HepG2 (cell line): ENCODE data around the gene ERCC4. TPM values are rescaled to one million over a fixed set of nuclear protein-coding genes. Genes with fewer than 3 reads are reported as not detected.

Source experiments
- ATAC-seq: fragments of 200-7000 bp; cut with Tn5 transposase; 3 replicates; pipeline ENCODE4 v1.9.1; 2020; ENCODE audit warnings: mild to moderate bottlenecking, moderate library complexity
- BruUV-seq: library from RNA; stranded (reverse); fragments of 400-500 nt; replicated peaks from 2 replicates; lab custom pipeline; 2021; lab: Mats Ljungman, UMichigan
- CTCF ChIA-PET: fragments of 300-600 bp; formaldehyde crosslinking; extraction: SDS; loops from one replicate; lab custom pipeline; 2021; ENCODE audit warnings: low total read pairs, inconsistent platforms, low intra/inter-chr PET ratio; lab: Yijun Ruan, JAX
- POLR2A ChIA-PET: fragments of 350-600 bp; sonication (Branson Sonifier 250); formaldehyde crosslinking; loops from one replicate; lab custom pipeline; 2020; ENCODE audit warnings: antibody characterized with exemption, inconsistent platforms; lab: Yijun Ruan, JAX
- DNase-seq: peaks from one replicate; pipeline ENCODE4 v3.0.0-alpha.2; 2015; ENCODE audit warnings: low spot score
- FAIRE-seq: peaks from 3 replicates; lab custom pipeline; 2011; peaks lifted over from hg19 to GRCh38; lab: Jason Lieb, UNC
- H2AFZ ChIP-seq: one replicate; pipeline ENCODE4 v1.6.1; 2011; ENCODE audit warnings: low read length, inconsistent platforms
- H3K27ac ChIP-seq: fragments of 300-600 bp; 3 replicates; pipeline ENCODE4 v1.8.0; 2011; ENCODE audit warnings: mixed run types, mild to moderate bottlenecking, mixed read lengths, low read length, inconsistent platforms; ENCODE audit not compliant: insufficient read depth; ENCODE audit errors: extremely low read length
- H3K27me3 ChIP-seq, 2 experiments: fragments of 200-600 bp in 1 of 2; 2 replicates in 1 of 2; 3 replicates in 1 of 2; pipeline versions ENCODE4 v1.6.0 to v1.8.0; 2011; ENCODE audit warnings: low read length in 2 of 2, mild to moderate bottlenecking in 2 of 2, moderate library complexity in 2 of 2, inconsistent platforms in 1 of 2; ENCODE audit not compliant: insufficient read depth in 2 of 2, control insufficient read depth in 1 of 2
- H3K36me3 ChIP-seq, 2 experiments: fragments of 200-600 bp in 1 of 2; replicated peaks in 1 of 2; 2 replicates in 1 of 2; 3 replicates in 1 of 2; pipeline versions ENCODE4 v1.5.1 to v1.8.0; 2011; ENCODE audit warnings: low read length in 2 of 2, inconsistent platforms in 1 of 2; ENCODE audit not compliant: insufficient read depth in 2 of 2, control insufficient read depth in 1 of 2
- H3K4me1 ChIP-seq: 2 replicates; pipeline ENCODE4 v1.5.1; 2012; ENCODE audit warnings: low read length, inconsistent platforms; ENCODE audit not compliant: insufficient read depth
- H3K4me2 ChIP-seq: 2 replicates; pipeline ENCODE4 v1.6.0; 2011; ENCODE audit warnings: low read depth, low read length, inconsistent platforms
- H3K4me3 ChIP-seq, 3 experiments: fragments of 200-600 bp in 1 of 3; sonication (generic), shearing (Covaris generic) in 1 of 3; replicated peaks in 1 of 3; 2 replicates each; pipeline ENCODE4 v1.5.1; 2011 to 2016; ENCODE audit warnings: low read length in 3 of 3, inconsistent platforms in 2 of 3, low read depth in 2 of 3, mild to moderate bottlenecking in 2 of 3, control low read depth in 1 of 3, mixed read lengths in 1 of 3; ENCODE audit not compliant: insufficient read depth in 1 of 3
- H3K79me2 ChIP-seq: one replicate; pipeline ENCODE4 v1.6.1; 2011; ENCODE audit warnings: low read length, inconsistent platforms; ENCODE audit not compliant: insufficient read depth
- H3K9ac ChIP-seq: 2 replicates; pipeline ENCODE4 v1.6.0; 2011; ENCODE audit warnings: mild to moderate bottlenecking, low read depth, low read length, inconsistent platforms; ENCODE audit not compliant: insufficient read depth
- H3K9me3 ChIP-seq: 2 replicates; pipeline ENCODE4 v1.5.1; 2012; ENCODE audit warnings: mild to moderate bottlenecking, low read length
- H4K20me1 ChIP-seq: 2 replicates; pipeline ENCODE4 v1.6.0; 2011; ENCODE audit warnings: inconsistent platforms, mild to moderate bottlenecking, low read length, moderate library complexity; ENCODE audit not compliant: insufficient read depth
- IRX3 ChIP-seq: sonication (generic); formaldehyde crosslinking; IDR thresholded peaks from 2 replicates; pipeline ENCODE4 v1.8.1; 2023; ENCODE audit warnings: mild to moderate bottlenecking, low read depth, missing genetic modification reagents, borderline replicate concordance
- MED13 ChIP-seq: sonication (generic); formaldehyde crosslinking; IDR thresholded peaks from 2 replicates; pipeline ENCODE4 v1.5.0; 2020; ENCODE audit warnings: missing genetic modification reagents
- NCOA1 ChIP-seq: sonication (generic); formaldehyde crosslinking; IDR thresholded peaks from 2 replicates; pipeline ENCODE4 v1.9.0; 2021; ENCODE audit warnings: missing genetic modification reagents
- NR1H2 ChIP-seq: sonication (generic); formaldehyde crosslinking; IDR thresholded peaks from 2 replicates; pipeline ENCODE4 v1.8.1; 2022; ENCODE audit warnings: low read depth, missing genetic modification reagents, borderline replicate concordance
- NR2F6 ChIP-seq, 2 experiments: IDR thresholded peaks; 2 replicates each; pipeline ENCODE4 v1.6.1; 2016; ENCODE audit warnings: antibody characterized with exemption in 1 of 2, mild to moderate bottlenecking in 1 of 2
- POLR2A ChIP-seq, 2 experiments: IDR thresholded peaks; 2 replicates each; pipeline ENCODE4 v1.6.1; 2011; ENCODE audit warnings: low read depth in 2 of 2, low read length in 2 of 2, mild to moderate bottlenecking in 1 of 2, moderate library complexity in 1 of 2; ENCODE audit not compliant: insufficient read depth in 1 of 2
- RXRB ChIP-seq: IDR thresholded peaks from 2 replicates; pipeline ENCODE4 v1.6.1; 2016; ENCODE audit warnings: borderline replicate concordance, missing genetic modification reagents, missing compliant biosample characterization
- SMAD1 ChIP-seq: sonication (generic); formaldehyde crosslinking; IDR thresholded peaks from 2 replicates; pipeline ENCODE4 v1.4.0; 2020; ENCODE audit warnings: missing genetic modification reagents, low read depth, mild to moderate bottlenecking, borderline replicate concordance
- SRSF9 ChIP-seq: fragments of 200-400 bp; formaldehyde crosslinking; IDR thresholded peaks from 2 replicates; pipeline ENCODE4 v1.6.1; 2018; ENCODE audit warnings: borderline replicate concordance, mild to moderate bottlenecking, low read depth, low read length; ENCODE audit not compliant: insufficient read depth, poor library complexity, severe bottlenecking
- TMF1 ChIP-seq: sonication (generic); formaldehyde crosslinking; IDR thresholded peaks from 2 replicates; pipeline ENCODE4 v1.8.1; 2022; ENCODE audit warnings: low read depth, missing genetic modification reagents
- ZNF446 ChIP-seq: sonication (generic); formaldehyde crosslinking; IDR thresholded peaks from 2 replicates; pipeline ENCODE4 v1.5.0; 2020; ENCODE audit warnings: mild to moderate bottlenecking, missing genetic modification reagents
- ZNF616 ChIP-seq: sonication (generic); formaldehyde crosslinking; IDR thresholded peaks from 2 replicates; pipeline ENCODE4 v1.5.0; 2020; ENCODE audit warnings: low read depth, mild to moderate bottlenecking, missing genetic modification reagents
- ZNF891 ChIP-seq: sonication (generic); formaldehyde crosslinking; IDR thresholded peaks from 2 replicates; pipeline ENCODE4 v1.5.0; 2020; ENCODE audit warnings: mild to moderate bottlenecking, missing genetic modification reagents
- WGBS: methylation state at CpG from one replicate; pipeline ENCODE4 v1.1.6; 2017; ENCODE audit warnings: low lambda C conversion rate; 5-methylcytosine and 5-hydroxymethylcytosine counted together
- in situ Hi-C: cut with HindIII; loops from 2 replicates; pipeline ENCODE4 v1.10.0; 2017; ENCODE audit warnings: low pct_unique_long_range_greater_than_20kb; ENCODE audit not compliant: extremely low pct_ligation_motif_present
- intact Hi-C: fragments of 100-400 bp; cut with micrococcal nuclease; formaldehyde crosslinking; loops from one replicate; pipeline ENCODE4 v1.10.0; 2022; ENCODE audit not compliant: unreplicated experiment
- polyA plus RNA-seq, 8 experiments: library from polyadenylated mRNA; depleted of rRNA in 3 of 8; stranded (reverse) in 7 of 8; unstranded in 1 of 8; fragments of >200 nt; fragmentation: Illumina TruSeq in 4 of 8; extraction: Trizol in 4 of 8; gene quantifications; 2 replicates each; pipeline versions ENCODE4 v1.2.1 to v1.2.3, GENCODE V29; 2011 to 2016; ENCODE audit warnings: low read depth in 4 of 8, missing spikeins in 1 of 8, mixed read lengths in 1 of 8; ENCODE audit not compliant: insufficient read depth in 1 of 8
- total RNA-seq, 5 experiments: library from RNA; depleted of rRNA; stranded (reverse); fragments of >200 nt; fragmentation: Illumina TruSeq; extraction: Trizol; gene quantifications; 2 replicates each; pipeline ENCODE4 v1.2.3, GENCODE V29; 2016; ENCODE audit warnings: low read depth in 1 of 5
- TF ChIP-seq, protein P1 (sequence below): sonication (generic); formaldehyde crosslinking; IDR thresholded peaks from 2 replicates; pipeline ENCODE4 v1.9.0; 2022; ENCODE audit warnings: low read depth, missing genetic modification reagents
- TF ChIP-seq, protein P2 (sequence below): sonication (generic); formaldehyde crosslinking; IDR thresholded peaks from 2 replicates; pipeline ENCODE4 v1.5.0; 2020; ENCODE audit warnings: missing genetic modification reagents

Gene ERCC4
- total and polyA plus RNA-seq, 2 of the 13 experiments (the other 11 are each of a cell fraction or from before 2014, with no cell fraction given), result 5.4 to 15.2 TPM

- 96% methylated on average over 5 of the region's 5 CpGs for WGBS
- no peaks in the 10 kb centered on the region for H3K79me2 ChIP-seq
- peaks cover 21% of the 10 kb centered on the region for H3K4me1 ChIP-seq
- H3K36me3 ChIP-seq, result peaks cover 6 to 11% of the 10 kb centered on the region in 2 experiments
- no peaks in the 10 kb centered on the region for H4K20me1 ChIP-seq
- no peak overlapping the region for H3K27ac ChIP-seq
- no peaks in the 10 kb centered on the region for H3K9me3 ChIP-seq
- CTCF ChIA-PET, result no interaction called here
- H3K9ac ChIP-seq, result no peak overlapping the region
- FAIRE-seq (no peak), DNase-seq (no peak), ATAC-seq (no peak)
- no TSS peak for BruUV-seq
- intact Hi-C loops (no loop called here), in situ Hi-C loops (loop anchor here (10.0 kb wide), 1 partner anchor 257 kb away; no protein-coding TSS in a partner anchor)
- TF ChIP-seq RXRB (CRISPR knock-in tag) (no peak), ZNF446 (CRISPR knock-in tag) (no peak), IRX3 (CRISPR knock-in tag) (no peak)
- no peaks in the 10 kb centered on the region for H3K27me3 ChIP-seq
- no peak overlapping the region for H3K4me2 ChIP-seq
- POLR2A ChIA-PET, result no interaction called here
- no peak overlapping the region for H3K4me3 ChIP-seq
- H2AFZ ChIP-seq, result no peak overlapping the region
Observed at GRCh38 chr16:13937411-13937810, 17.5 kb downstream of the ERCC4 start.

GRCh38 chr16:13938480-13938879 lies 18.5 kb downstream of the ERCC4 start:
- Histone ChIP-seq H4K20me1 (no peaks in the 10 kb centered on the region), H3K79me2 (no peaks in the 10 kb centered on the region), H3K9me3 (no peaks in the 10 kb centered on the region), H3K4me1 (peaks cover 21% of the 10 kb centered on the region), H2AFZ (no peak overlapping the region), H3K27me3 (no peaks in the 10 kb centered on the region), H3K4me2 (no peak overlapping the region), H3K9ac (no peak overlapping the region), H3K36me3 (peaks cover 6 to 11% of the 10 kb centered on the region in 2 experiments), H3K27ac (no peak overlapping the region), H3K4me3 (no peak overlapping the region)
- ATAC-seq (no peak), FAIRE-seq (no peak), DNase-seq (no peak)
- over 99% methylated on average over 4 of the region's 4 CpGs for WGBS
- in situ Hi-C loops (loop anchor here (10.0 kb wide), 1 partner anchor 256 kb away; no protein-coding TSS in a partner anchor), intact Hi-C loops (no loop called here)
- CTCF ChIA-PET, result no interaction called here
- no peak for TF ChIP-seq NCOA1 (CRISPR knock-in tag)
- TF ChIP-seq, protein P1, sequence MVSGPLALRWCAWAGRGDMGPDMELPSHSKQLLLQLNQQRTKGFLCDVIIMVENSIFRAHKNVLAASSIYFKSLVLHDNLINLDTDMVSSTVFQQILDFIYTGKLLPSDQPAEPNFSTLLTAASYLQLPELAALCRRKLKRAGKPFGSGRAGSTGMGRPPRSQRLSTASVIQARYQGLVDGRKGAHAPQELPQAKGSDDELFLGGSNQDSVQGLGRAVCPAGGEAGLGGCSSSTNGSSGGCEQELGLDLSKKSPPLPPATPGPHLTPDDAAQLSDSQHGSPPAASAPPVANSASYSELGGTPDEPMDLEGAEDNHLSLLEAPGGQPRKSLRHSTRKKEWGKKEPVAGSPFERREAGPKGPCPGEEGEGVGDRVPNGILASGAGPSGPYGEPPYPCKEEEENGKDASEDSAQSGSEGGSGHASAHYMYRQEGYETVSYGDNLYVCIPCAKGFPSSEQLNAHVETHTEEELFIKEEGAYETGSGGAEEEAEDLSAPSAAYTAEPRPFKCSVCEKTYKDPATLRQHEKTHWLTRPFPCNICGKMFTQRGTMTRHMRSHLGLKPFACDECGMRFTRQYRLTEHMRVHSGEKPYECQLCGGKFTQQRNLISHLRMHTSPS (CRISPR knock-in tag), result no peak
- TF ChIP-seq ZNF616 (CRISPR knock-in tag), result no peak
- TF ChIP-seq NR1H2 (CRISPR knock-in tag), result no peak
- no peak for TF ChIP-seq NR2F6 (IDR thresholded peaks at IDR 0.05)
- no peak for TF ChIP-seq NR2F6 (CRISPR knock-in tag; IDR thresholded peaks at IDR 0.05)
- no peak for TF ChIP-seq POLR2A (IDR thresholded peaks at IDR 0.05; ENCODE audit: insufficient read depth in 1 of 2, low read depth in 2 of 2, low read length in 2 of 2)
- TF ChIP-seq SMAD1 (CRISPR knock-in tag), result no peak
- TF ChIP-seq, protein P2, sequence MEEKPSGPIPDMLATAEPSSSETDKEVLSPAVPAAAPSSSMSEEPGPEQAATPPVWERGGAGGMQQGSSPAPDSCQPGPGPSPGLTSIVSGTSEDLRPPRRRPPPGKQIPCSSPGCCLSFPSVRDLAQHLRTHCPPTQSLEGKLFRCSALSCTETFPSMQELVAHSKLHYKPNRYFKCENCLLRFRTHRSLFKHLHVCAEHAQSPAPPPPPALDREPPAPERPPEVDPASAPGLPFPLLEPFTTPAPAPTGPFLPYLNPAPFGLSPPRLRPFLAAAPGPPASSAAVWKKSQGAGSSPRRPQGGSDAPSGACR, result no peak
- no peak for TF ChIP-seq ZNF891 (CRISPR knock-in tag)
- TF ChIP-seq MED13, result no peak
- TF ChIP-seq SRSF9, result no peak
- TF ChIP-seq IRX3 (CRISPR knock-in tag), result no peak
- TF ChIP-seq TMF1, result no peak
- no TSS peak for BruUV-seq
- POLR2A ChIA-PET, result no interaction called here
